HG02798 (cell line): ENCODE data around the gene ARL17A.
"Not testable (repeated sequence)": the region's sequence is repeated elsewhere in the genome, so short reads cannot be mapped to it uniquely, and the experiment has no call there.

Experiments
- ATAC-seq: cut with Tn5 transposase; IDR thresholded peaks from one replicate; pipeline ENCODE4 v1.9.1; 2021; ENCODE audit warnings: mild to moderate bottlenecking; ENCODE audit not compliant: unreplicated experiment, poor library complexity

Gene ARL17A

GRCh38 chr17:46560048-46560447 lies 19.4 kb downstream of the ARL17A start:
- not testable (repeated sequence) for ATAC-seq

GRCh38 chr17:46559155-46559554 lies 20.3 kb downstream of the ARL17A start:
- not testable (repeated sequence) for ATAC-seq

- not testable (repeated sequence) for ATAC-seq
These were observed 30.9 kb downstream of the ARL17A start for GRCh38 chr17:46548607-46549006.

- not testable (repeated sequence) for ATAC-seq
These were observed 44.8 kb downstream of the ARL17A start for GRCh38 chr17:46534716-46535115.

GRCh38 chr17:46512168-46512567 lies 67.3 kb downstream of the ARL17A start, which contains the start of gene LRRC37A2:
Gene LRRC37A2, plus strand, starts transcription at chr17:46512468. Its CDS starts 245 bp downstream, at chr17:46512713.
- ATAC-seq, result not testable (repeated sequence)

GRCh38 chr17:46505896-46506295 lies 73.6 kb downstream of the ARL17A start:
- not testable (repeated sequence) for ATAC-seq

- ATAC-seq, result not testable (repeated sequence)
These were observed 79.9 kb downstream of the ARL17A start for GRCh38 chr17:46499437-46500139.

- not testable (repeated sequence) for ATAC-seq
These were observed 87.5 kb downstream of the ARL17A start for GRCh38 chr17:46492021-46492420.

GRCh38 chr17:46481310-46481709 lies 98.2 kb downstream of the ARL17A start:
- ATAC-seq, result not testable (repeated sequence)

GRCh38 chr17:46478823-46479222 lies 100.7 kb downstream of the ARL17A start:
- ATAC-seq, result not testable (repeated sequence)

- ATAC-seq, result not testable (repeated sequence)
These were observed 103.9 kb downstream of the ARL17A start for GRCh38 chr17:46475583-46475982.

- not testable (repeated sequence) for ATAC-seq
These were observed 105.0 kb downstream of the ARL17A start for GRCh38 chr17:46474489-46474888.

GRCh38 chr17:46467618-46468017 lies 111.9 kb downstream of the ARL17A start:
- not testable (repeated sequence) for ATAC-seq
